Keratinocyte (primary cell): Measurements from ENCODE around the gene ARHGEF3. TPM values are rescaled to one million over a fixed set of nuclear protein-coding genes. Genes with fewer than 3 reads are reported as not detected.
A peak's percentile ranks its signal among the peaks of the same experiment; 100 is the strongest.
"Not testable (repeated sequence)": the region's sequence is repeated elsewhere in the genome, so short reads cannot be mapped to it uniquely, and the experiment has no call there.

Source experiments
- DNase-seq: peaks from one replicate; pipeline ENCODE4 v3.0.0-alpha.2; 2011; ENCODE audit warnings: low read depth, missing footprints, low spot score
- FAIRE-seq: peaks from 2 replicates; lab custom pipeline; 2011; peaks lifted over from hg19 to GRCh38; lab: Jason Lieb, UNC
- H2AFZ ChIP-seq: 2 replicates; pipeline ENCODE4 v1.6.0; 2012; ENCODE audit warnings: low read length, control low read depth, inconsistent platforms; ENCODE audit not compliant: control insufficient read depth
- H3K27ac ChIP-seq: 2 replicates; pipeline ENCODE4 v1.5.1; 2011; ENCODE audit warnings: low read length; ENCODE audit not compliant: control insufficient read depth, insufficient read depth
- H3K27me3 ChIP-seq: 3 replicates; pipeline ENCODE4 v1.6.0; 2011; ENCODE audit warnings: low read length; ENCODE audit not compliant: control insufficient read depth, insufficient read depth; ENCODE audit errors: extremely low read depth
- H3K36me3 ChIP-seq, 2 experiments: 2 replicates in 1 of 2; 3 replicates in 1 of 2; pipeline ENCODE4 v1.5.1; 2011; ENCODE audit warnings: low read length in 2 of 2, mild to moderate bottlenecking in 1 of 2; ENCODE audit not compliant: control insufficient read depth in 2 of 2, insufficient read depth in 2 of 2; ENCODE audit errors: extremely low read depth in 1 of 2
- H3K4me1 ChIP-seq: 3 replicates; pipeline ENCODE4 v1.5.1; 2011; ENCODE audit warnings: low read length; ENCODE audit not compliant: control insufficient read depth, insufficient read depth; ENCODE audit errors: extremely low read depth
- H3K4me2 ChIP-seq: 3 replicates; pipeline ENCODE4 v1.6.0; 2011; ENCODE audit warnings: low read depth, low read length; ENCODE audit not compliant: control insufficient read depth, insufficient read depth; ENCODE audit errors: extremely low read depth
- H3K4me3 ChIP-seq, 3 experiments: fragments of 200-600 bp in 1 of 3; sonication (generic) in 1 of 3; 2 replicates in 2 of 3; 3 replicates in 1 of 3; pipeline ENCODE4 v1.5.1; 2011 to 2016; ENCODE audit warnings: low read length in 3 of 3, mild to moderate bottlenecking in 3 of 3, control low read depth in 2 of 3, inconsistent platforms in 1 of 3, low read depth in 1 of 3, mixed read lengths in 1 of 3, mixed run types in 1 of 3, moderate library complexity in 1 of 3; ENCODE audit not compliant: control insufficient read depth in 2 of 3, insufficient read depth in 2 of 3; ENCODE audit errors: extremely low read depth in 1 of 3
- H3K79me2 ChIP-seq: 2 replicates; pipeline ENCODE4 v1.6.0; 2012; ENCODE audit warnings: low read length; ENCODE audit not compliant: control insufficient read depth, insufficient read depth
- H3K9ac ChIP-seq: 3 replicates; pipeline ENCODE4 v1.6.0; 2011; ENCODE audit warnings: low read length; ENCODE audit not compliant: control insufficient read depth, insufficient read depth; ENCODE audit errors: extremely low read depth
- H3K9me1 ChIP-seq: 3 replicates; pipeline ENCODE4 v1.6.0; 2011; ENCODE audit warnings: low read length; ENCODE audit not compliant: control insufficient read depth, insufficient read depth; ENCODE audit errors: extremely low read depth
- H3K9me3 ChIP-seq: 2 replicates; pipeline ENCODE4 v1.5.1; 2012; ENCODE audit warnings: low read depth, low read length; ENCODE audit not compliant: control insufficient read depth
- H4K20me1 ChIP-seq: 3 replicates; pipeline ENCODE4 v1.6.0; 2011; ENCODE audit warnings: low read length; ENCODE audit not compliant: control insufficient read depth, insufficient read depth; ENCODE audit errors: extremely low read depth
- CTCF ChIP-seq, 3 experiments: IDR thresholded peaks in 1 of 3; conservative IDR thresholded peaks in 1 of 3; optimal IDR thresholded peaks in 1 of 3; 2 replicates in 2 of 3; 3 replicates in 1 of 3; pipeline versions ENCODE3 to v1.5.1; 2011; ENCODE audit warnings: low read length in 3 of 3, mild to moderate bottlenecking in 3 of 3, moderate library complexity in 2 of 3, control low read depth in 1 of 3, inconsistent platforms in 1 of 3; ENCODE audit not compliant: insufficient read depth in 2 of 3; ENCODE audit errors: extremely low read depth in 1 of 3
- EZH2 ChIP-seq: IDR thresholded peaks from one replicate; pipeline ENCODE4 v1.6.1; 2012; ENCODE audit warnings: inconsistent platforms, mild to moderate bottlenecking, low read length, moderate library complexity
- dilution Hi-C: fragments of 300-500 bp; cut with MboI; formaldehyde crosslinking; loops from one replicate; pipeline ENCODE4 v1.7.0; 2020; ENCODE audit warnings: low sequenced_read_pairs; ENCODE audit not compliant: extremely low pct_ligation_motif_present
- polyA plus RNA-seq, 5 experiments: library from polyadenylated mRNA; depleted of rRNA in 3 of 5; stranded (reverse) in 3 of 5; stranded (forward) in 1 of 5; unstranded in 1 of 5; fragments of >200 nt; gene quantifications; 1 replicate in 1 of 5; 2 replicates in 3 of 5; 3 replicates in 1 of 5; pipeline versions ENCODE4 v1.2.1 to v1.2.3, GENCODE V29; 2011 to 2012; ENCODE audit warnings: missing spikeins in 2 of 5, low read depth in 1 of 5, low replicate concordance in 1 of 5

Gene ARHGEF3
- polyA plus RNA-seq, 1 donor (not counting 4 experiments of a cell fraction or from before 2014, with no cell fraction given) = 26.2 TPM

GRCh38 chr3:56693750-56694149 is 108.0 kb downstream of the ARHGEF3 start:
- Histone ChIP-seq H3K4me3 (no peak overlapping the region), H3K4me1 (peaks cover 9% of the 10 kb centered on the region), H3K9ac (no peak overlapping the region), H3K9me3 (no peaks in the 10 kb centered on the region), H3K27ac (no peak overlapping the region), H3K79me2 (no peaks in the 10 kb centered on the region), H4K20me1 (no peaks in the 10 kb centered on the region), H3K4me2 (no peak overlapping the region), H3K9me1 (no peaks in the 10 kb centered on the region), H3K27me3 (no peaks in the 10 kb centered on the region), H2AFZ (no peak overlapping the region), H3K36me3 (no peaks in the 10 kb centered on the region)
- DNase-seq (no peak), FAIRE-seq (no peak)
- TF ChIP-seq CTCF (optimal IDR thresholded peaks at IDR 0.05 in 1 of 3, IDR thresholded peaks at IDR 0.05 in 1 of 3, conservative IDR thresholded peaks at IDR 0.05 in 1 of 3; ENCODE audit: extremely low read depth in 1 of 3, insufficient read depth in 2 of 3, low read length in 3 of 3) (no peak), EZH2 (no peak)
- dilution Hi-C loops = no loop called here

- dilution Hi-C loops, H3K4me2 ChIP-seq, H4K20me1 ChIP-seq, H2AFZ ChIP-seq, H3K79me2 ChIP-seq, H3K9ac ChIP-seq, H3K27ac ChIP-seq, H3K9me3 ChIP-seq, H3K36me3 ChIP-seq, DNase-seq, H3K9me1 ChIP-seq, H3K4me3 ChIP-seq, H3K27me3 ChIP-seq: not testable (repeated sequence)
- peaks cover 13% of the 10 kb centered on the region for H3K4me1 ChIP-seq
- peak; percentile 52 for FAIRE-seq
Observed at GRCh38 chr3:56692520-56693433, 109.0 kb downstream of the ARHGEF3 start.

- H3K9me3 ChIP-seq, FAIRE-seq, H4K20me1 ChIP-seq, H3K4me2 ChIP-seq, H3K9ac ChIP-seq, DNase-seq, H3K36me3 ChIP-seq, H3K27ac ChIP-seq, H2AFZ ChIP-seq, dilution Hi-C loops, H3K27me3 ChIP-seq, H3K9me1 ChIP-seq, H3K79me2 ChIP-seq, H3K4me3 ChIP-seq: not testable (repeated sequence)
- peaks cover 13% of the 10 kb centered on the region for H3K4me1 ChIP-seq
Observed at GRCh38 chr3:56692001-56692365, 109.8 kb downstream of the ARHGEF3 start.
